ENCODE results near the gene TXN. TPM values are rescaled to one million over a fixed set of nuclear protein-coding genes. Genes with fewer than 3 reads are reported as not detected.

TXN gene
- 51.0 TPM for total RNA-seq

DNA sequence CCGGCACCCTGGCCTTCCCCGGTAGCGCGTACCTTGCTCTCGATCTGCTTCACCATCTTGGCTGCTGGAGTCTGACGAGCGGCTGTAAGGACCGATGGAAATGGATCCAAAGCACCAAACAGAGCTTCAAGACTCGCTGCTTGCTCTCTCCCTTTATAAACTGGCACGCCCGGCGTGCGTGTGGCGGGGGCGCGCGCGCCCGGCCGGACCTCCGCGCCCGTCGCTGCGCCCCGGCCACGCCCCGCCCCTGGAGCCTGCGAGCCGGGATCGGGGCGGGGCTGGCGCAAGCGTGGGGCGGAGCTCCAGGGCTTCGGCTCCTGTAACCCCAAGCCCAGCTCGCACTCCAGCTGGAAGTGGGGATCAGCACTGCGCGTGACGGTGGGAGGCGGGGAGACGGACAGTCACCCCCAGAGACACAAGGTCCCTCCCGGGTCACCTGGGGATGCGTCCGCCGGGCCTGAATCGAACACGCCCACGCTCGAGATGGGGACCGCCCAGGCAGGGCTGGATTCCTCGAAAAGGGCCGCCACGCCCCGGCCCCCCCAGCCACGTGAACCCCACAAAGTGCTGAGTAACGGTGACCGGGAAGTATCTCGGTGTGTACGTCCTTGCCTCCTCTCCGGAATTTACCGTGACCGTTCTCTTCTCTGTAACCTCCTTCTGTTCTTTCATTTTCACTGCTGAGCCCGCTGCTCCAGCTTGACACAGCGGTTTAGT is at the start of gene TXN:
Gene TXN (minus strand): TSS at position 128 of the 717 bp plus-strand sequence. CDS start 72 bp downstream, at position 56.
- DNase-seq, result peak; percentile 96

DNA sequence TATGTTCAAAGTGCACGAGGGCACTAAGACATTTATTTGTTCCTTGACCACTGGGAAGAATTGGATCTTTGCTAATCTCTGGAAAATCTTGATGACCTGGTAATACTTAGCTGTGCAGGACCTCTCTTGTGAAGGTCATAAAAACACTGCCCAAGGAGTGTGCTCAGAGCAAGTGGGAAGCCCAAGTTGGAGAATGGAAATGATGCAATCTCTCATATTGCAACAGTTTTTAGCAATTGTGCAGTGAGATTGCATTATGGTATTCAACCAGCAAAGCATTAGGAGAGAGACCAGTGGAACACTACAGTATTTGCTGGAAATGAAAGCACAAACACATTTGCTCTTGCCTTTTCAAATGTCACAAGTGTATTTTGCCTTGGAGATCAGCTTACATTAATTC is 46.8 kb upstream of the TXN start:
- DNase-seq, result no peak

DNA sequence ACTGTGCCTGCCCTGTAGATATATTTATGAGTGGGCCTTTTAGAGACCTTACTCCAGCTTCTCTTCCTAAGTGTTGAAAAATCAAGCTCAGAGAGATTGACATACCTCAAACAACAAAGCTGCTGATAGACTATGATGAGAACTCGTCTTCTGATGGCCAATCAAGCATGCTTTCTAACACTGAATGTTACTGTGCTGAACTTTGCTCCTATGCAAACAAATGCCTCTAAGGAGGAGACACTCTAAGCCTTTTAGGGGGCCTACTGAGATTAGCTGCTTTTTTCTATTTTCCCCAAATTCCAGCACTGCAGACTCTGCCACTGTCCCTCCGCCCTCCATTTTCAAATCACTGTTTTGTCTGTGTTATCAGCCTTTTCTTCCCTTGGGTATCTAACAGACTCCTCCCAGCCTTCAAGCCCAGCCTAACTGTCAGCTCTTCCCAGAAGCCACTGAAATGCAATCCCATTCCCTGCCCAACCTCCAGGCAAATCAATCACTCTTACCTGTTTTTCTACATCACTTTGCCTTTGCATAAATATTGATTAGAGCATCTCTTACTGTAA is 41.8 kb upstream of the TXN start:
- DNase-seq, result no peak

DNA sequence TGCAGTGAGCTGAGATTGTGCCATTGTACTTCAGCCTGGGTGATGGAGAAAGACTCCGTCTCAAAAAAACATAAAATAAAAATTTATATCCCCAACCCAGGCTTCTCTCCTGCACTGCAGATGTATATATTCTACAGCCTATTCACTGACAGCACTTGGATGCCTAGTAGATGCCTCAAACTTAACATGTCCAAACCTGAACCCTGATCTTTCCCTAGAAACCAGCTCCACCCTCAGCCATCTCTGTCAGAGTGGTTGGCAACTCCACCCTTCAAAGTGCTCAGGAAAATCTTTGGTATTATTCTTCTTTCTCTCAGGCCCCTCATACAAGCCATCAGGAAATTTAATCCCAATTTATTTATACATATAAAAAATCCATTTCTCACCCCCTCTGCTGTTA is 36.9 kb upstream of the TXN start:
- DNase-seq, result no peak

DNA sequence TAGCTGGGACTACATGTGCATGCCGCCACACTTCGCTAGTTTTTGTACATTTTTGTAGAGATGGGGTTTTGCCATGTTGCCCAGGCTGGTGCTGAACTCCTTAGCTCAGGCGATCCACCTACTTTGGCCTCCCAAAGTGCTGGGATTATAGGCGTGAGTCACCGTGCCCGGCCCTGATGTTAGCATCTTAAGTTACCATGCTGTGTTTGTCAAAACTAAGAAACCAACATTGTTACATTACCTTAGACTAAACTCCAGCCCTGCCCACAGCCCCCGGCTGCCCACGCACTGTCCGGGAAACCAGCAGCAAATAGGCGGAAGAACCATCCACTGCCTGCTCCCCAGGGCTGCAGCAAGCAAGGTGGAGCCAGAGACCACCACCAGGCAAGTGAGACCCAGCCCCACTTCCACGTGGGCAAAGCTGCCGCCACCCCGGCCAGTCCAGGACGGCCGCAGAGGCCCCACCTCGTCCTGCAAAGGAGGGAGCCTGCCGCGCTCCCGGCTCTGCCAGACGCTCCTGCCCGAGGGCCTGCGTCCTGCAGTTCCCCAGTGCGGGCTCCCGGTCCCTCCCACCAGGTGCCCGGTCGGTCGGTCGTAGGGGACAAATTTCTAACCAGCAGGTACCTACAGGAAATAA is 35.7 kb upstream of the TXN start:
- DNase-seq, result no peak

DNA sequence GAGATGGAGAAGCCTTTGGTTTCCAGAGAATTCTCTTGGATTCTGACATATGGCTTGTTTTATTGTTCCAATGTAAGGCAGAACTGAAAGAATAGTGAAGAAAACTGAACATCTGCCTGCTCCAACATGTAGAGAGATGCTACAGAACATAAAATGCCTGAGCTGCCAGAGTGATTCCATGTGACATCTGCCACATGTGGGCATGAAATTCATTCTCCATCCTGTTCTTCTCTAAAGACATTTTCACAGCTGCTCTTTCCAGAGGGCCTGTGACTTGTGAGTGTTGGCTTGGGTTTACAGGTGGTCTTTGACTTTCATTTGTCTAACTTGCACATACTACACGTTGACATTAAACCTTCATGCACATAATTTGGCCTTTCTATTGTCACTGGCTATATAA is 33.7 kb upstream of the TXN start:
- DNase-seq, result peak; percentile 72

DNA sequence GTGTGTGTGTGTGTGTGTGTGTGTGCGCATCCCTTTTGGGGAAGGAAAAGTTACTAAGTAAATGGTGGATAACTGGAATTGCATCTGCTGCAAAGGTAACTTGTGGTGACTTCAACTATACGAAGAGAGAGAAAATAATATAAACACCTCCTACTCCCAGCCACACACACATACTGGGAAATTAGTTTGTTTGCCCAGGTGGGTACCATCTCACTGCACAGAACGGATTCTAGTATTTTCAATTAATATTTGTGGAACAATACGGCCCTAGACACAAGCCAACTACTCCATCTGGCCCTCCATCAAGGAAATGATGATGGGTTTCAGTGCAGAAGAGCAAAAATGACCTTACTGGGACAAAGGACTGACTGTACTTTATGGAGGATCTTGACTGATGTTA is 32.2 kb upstream of the TXN start:
- DNase-seq, result no peak

DNA sequence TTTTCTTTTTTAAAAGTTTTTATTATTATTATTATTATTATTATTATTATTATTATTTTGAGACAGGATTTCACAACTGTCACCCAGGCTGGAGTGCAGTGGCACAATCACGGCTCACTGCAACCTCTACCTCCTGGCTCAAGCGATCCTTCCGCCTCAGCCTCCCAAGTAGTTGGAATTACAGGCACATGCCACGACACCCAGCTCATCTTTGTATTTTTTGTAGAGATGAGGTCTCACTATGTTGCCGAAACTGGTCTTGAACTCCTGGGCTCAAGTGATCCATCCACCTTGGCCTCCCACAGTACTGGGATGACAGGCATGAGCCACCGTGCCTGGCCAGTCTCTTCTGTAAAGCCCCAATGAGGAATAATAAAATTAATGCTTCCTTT is 31.0 kb upstream of the TXN start:
- DNase-seq, result no peak

DNA sequence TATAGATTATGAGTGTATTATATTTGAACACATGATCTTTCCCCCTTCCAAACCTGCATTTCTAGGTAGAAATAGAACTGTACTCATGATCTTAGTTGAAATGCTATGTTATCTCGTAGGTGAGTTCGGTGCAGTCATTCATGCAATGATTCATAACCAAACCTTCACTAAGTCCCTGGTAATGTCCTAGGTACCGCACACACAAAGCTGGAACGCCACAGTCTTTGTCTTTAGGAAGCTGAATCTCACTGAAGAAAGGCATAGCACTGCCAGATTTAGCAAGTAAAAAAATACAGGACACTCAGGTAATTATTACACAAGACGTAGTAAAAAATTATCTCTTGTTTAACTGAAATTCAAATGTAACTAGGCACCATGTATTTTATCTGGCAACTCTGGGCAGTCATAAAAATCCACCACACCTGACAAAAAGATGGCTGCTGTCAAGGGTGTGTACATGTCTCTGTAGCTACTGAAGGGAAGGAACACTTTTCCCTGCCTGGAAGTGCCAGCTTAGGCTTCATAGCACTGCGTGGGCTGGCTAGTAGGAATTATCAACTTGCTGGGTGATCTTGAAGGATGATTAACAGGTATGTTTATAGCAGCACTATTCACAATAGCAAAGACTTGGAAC is 28.0 kb upstream of the TXN start:
- no peak for DNase-seq

DNA sequence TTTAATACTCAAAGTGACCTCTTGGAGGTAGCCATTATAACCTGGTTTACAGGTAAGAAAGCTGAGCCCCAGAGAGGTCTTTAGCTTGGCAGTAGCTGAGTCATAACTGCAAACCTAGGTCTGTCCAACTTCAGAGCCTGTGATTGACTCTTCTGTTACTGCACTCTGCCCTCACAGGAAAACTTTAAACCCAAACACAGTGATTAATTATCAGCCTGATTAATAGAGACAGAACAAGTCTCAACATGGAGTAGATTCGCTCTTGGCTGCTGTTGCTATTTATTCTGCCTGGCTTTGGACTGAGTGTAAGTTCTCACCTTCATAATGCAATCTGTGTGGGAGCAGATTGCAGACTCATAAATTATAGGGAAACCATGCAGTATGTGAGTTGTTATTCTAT is 27.4 kb upstream of the TXN start:
- DNase-seq, result no peak

DNA sequence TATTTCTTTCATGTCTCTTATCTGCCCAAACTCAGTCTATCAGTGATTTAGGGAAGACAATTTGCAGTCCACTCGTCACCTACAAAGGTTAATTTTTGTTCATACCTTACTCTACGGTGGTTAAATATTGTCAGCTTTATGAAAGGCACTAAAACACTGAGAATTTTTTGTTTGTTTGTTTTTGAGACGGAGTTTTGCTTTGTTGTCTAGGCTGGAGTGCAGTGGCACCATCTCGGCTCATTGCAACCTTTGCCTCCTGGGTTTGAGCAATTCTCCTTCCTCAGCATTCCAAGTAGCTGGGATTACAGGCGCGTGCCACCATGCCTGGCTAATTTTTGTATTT is 26.4 kb upstream of the TXN start:
- no peak for DNase-seq

DNA sequence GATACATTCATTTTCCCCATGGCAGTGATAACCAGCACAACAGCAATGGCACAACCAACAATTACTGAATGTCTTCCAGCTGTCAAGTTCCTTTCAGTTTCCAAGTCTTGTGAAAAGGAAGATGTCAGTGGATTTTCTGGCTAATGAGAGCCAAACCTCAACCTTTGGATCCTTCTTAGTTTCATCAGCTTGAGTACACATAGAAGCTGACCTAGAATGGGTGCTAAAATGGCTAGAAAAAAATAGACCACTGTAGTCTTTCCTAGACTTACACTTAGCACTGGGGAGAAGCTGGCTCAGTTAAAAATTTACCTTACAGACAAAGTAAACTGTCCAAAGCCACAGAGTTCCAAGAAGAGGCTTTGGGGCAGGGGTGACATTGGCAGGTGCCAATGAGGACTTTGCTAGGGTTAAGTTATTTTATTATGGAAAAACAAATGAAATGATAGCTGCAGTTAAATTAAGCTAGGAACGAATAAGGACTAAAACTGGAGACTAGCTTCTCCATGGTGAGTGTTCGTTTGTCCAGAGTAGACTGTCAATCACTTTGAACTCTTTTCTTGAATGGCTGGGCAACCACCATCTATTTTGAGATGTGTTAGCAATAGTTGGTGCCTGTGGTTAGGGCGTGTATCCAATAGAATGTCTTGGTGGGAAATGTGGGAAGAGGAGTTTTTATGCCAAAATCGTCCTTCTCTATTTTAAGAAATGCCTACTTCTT is 25.9 kb upstream of the TXN start:
- DNase-seq, result no peak

DNA sequence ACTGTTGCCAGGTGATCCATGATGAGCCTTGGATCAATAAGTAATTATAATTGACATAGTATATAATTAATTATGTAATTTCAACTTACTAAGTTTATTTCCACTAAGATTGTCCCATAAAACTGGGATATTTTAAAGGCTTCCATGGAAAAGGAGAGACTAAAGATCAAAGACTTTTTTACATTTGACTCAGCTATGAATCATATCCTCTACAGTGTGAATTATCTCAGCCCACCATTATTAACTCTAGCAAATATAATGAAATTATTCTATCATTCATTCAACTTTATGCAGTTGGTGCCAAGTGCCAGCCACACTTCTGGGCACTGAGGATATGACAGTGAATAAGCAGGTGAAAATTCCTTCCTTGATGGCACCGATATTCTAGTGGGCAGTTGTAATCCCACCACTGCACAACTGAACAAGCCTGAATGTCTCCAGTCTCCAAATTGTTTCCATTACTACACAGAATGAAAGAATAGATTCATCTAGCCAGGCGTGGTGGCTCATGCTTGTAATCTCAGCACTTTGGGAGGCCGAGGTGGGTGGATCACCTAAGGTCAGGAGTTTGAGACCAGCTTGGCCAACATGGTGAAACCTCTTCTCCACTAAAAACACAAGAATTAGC is 21.9 kb upstream of the TXN start:
- no peak for DNase-seq

DNA sequence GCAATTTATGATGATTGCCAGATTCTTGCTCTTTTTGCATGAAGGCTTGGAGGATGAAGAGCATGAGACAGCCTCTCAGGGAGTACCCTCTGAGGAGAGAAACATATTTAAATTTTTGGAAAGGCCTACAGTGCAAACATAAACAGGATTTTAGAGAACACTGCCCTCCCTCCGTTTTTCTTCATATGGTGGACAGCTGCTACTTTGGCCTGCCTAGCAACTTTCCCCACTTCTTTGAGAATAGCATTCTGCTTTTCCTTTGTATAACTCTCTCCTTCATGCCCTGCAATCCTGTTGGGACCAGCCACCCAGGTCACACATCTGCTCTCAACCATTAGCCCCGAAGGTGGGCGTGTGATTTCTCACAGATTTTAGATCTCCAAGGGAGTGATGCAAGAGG is 20.5 kb upstream of the TXN start:
- DNase-seq, result peak; percentile 74

DNA sequence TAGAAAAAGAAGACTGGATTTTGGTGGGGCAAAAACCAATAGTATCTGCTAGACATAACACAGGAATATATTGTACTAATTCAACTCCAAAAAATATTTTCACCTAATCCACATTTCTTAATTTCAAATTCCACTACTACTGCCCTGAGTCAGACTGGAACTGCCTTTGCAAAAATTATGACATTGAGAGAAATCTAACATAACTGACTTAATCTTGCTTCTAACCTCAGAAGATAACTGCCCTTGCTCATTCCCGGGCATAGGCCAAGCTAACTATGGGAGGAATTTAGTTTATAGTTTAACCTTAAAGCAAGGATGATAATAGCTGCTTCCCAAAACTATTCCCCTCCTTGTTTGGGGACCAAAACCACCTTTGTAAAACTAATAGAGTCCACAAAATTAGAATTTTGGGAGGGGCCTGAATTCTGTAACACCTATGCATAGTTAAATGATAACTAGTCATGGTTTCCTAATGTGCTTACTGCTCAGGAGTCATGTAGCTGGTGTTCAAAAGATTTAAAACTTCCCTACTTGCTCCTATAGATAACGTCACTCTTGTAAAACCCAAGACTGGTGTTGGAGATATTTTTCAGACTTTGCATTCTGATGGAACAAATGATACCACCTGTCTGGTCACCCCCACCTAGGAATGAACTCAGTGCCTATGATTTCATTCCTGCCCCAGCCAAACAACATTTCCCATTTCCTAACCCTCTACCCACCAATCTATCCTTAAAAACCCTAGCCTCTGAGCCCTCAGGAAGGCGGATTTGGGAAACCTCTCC is 14.1 kb upstream of the TXN start:
- no peak for DNase-seq

DNA sequence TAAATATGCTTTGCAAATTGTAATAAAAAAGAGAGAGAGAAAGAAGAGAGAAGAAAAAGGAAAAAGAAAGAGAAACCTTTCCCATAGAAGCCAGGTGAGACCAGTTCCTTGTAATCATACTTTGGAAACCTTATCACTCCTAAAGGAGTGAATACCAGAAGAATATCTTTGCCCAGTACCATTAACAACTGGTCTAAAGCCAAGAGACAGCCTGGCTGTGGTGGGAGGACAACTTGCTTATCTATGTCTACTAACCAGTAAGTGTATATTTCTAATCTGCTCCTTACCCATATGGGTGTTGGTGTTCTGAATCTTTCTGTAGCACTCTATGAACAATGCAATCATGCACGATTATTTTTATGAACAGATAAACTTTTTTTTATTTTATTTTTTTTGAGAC is 10.5 kb upstream of the TXN start:
- no peak for DNase-seq

DNA sequence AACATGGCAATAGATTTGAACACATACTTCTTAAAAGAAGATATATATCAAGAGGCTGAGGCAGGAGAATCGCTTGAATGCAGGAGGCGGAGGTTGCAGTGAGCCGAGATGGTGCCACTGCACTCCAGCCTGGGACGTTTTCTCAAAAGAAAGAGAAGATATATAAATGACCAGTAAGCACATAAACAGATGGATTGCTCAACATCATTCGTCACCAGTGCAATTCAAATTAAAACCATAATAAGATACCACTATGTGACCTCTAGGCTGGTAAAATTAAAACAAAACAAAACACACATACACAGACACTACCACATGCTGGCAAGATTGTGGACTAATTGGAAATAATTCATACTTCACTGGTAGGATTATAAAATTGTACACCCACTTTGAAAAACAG is 5.3 kb upstream of the TXN start:
- DNase-seq, result no peak

DNA sequence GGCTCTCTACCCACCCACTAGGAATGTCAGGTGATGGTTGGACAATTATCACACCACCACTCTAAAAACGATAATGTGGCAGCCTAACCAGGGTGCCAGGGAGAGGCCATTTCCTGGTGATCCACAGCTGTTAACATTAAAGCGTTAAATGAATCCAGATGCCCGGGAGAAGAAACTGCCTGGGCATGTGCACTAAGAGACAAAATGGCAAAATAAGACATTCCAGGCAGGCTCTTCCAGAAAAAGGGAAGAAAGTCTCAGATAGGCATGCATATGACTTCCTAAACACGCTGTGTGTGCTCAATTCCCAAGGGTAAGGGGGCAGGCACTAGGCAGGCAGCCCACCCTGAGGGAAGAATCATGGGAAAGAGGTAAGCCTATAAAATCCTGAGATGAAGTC is 4.6 kb upstream of the TXN start:
- DNase-seq, result no peak

DNA sequence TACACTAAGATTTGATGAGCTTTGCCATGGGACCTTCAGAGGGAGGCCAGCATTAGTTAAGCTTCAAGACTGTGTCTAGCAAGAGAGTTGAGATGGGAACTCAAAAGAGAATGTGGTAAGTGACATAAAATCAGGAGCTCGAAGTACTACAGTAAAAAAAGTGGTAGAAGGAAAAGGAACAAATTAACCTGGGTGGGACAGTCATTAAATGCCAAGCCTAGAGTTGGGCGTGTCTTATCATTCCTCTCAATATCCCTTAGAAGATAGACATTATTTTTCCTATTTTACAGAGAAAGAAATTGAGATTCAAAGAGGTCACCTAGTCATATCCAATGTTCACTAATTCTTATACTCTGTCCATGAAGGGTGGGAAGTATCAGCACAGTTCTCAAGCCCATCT is 3.3 kb upstream of the TXN start:
- DNase-seq, result no peak

DNA sequence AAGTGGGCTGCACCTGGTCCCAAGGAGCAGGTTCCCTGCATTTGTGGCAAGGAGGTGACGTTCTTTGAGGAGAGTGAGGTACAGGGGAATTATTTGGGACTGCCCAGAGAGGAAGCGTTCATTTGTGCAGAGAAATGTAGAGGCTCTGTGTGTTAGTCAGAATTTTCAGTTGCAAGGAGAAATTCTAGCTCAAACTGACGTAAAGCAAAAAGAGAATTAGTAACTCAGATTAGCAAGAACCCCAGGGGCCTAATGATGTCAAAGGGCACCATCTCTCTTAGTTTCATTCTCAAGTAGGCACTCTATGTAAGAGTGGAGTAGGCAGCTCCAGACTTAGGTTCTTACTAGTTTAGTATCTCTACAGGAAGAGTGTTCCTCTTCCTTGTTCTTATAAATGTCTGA is 2.4 kb upstream of the TXN start:
- no peak for DNase-seq

DNA sequence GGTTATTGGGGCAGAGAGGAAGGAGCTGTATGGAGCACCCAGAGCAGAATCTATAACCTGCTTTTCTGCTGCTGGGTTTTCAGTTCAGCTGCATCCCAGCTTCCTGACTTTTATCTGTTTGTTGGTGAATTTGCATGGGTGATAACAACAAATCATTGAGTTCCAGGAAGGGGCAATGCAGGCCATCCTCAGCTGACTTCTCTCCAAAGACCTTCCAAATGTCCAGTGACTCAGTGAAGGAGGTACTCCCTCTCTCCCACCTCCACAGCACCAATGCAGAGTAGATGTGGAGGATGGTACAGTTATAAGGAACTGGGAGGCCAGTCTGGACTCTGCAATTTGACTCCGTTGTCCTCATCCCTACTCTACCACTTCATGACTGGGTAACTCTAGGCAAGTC is 1.6 kb upstream of the TXN start:
- no peak for DNase-seq

Data from tongue (tissue), 2 donors.